GM12878 (cell line): Measurements from ENCODE around the gene THAP5. TPM values are rescaled to one million over a fixed set of nuclear protein-coding genes. Genes with fewer than 3 reads are reported as not detected.

ENCODE experiments used
- ATAC-seq: fragments of 200-7000 bp; cut with Tn5 transposase; 3 replicates; pipeline ENCODE4 v1.9.1; 2020; ENCODE audit warnings: mild to moderate bottlenecking, moderate library complexity
- BruUV-seq: library from RNA; stranded (reverse); fragments of 400-500 nt; replicated peaks from 2 replicates; lab custom pipeline; 2021; lab: Mats Ljungman, UMichigan
- CTCF ChIA-PET: fragments of 300-600 bp; sonication (Branson Sonifier 250); formaldehyde crosslinking; extraction: SDS; loops from one replicate; lab custom pipeline; 2021; ENCODE audit warnings: inconsistent platforms; lab: Yijun Ruan, JAX
- POLR2A ChIA-PET: fragments of 350-600 bp; formaldehyde crosslinking; extraction: SDS; loops from one replicate; lab custom pipeline; 2021; ENCODE audit warnings: inconsistent platforms; lab: Charles Lee
- RAD21 ChIA-PET: fragments of 300-600 bp; sonication (Branson Sonifier 250); formaldehyde crosslinking; loops from one replicate; lab custom pipeline; 2023; ENCODE audit warnings: antibody characterized with exemption; ENCODE audit not compliant: unreplicated experiment; lab: Charles Lee
- SMC1A ChIA-PET: fragments of 300-600 bp; sonication (Branson Sonifier 250); formaldehyde crosslinking; loops from one replicate; lab custom pipeline; 2023; ENCODE audit not compliant: unreplicated experiment, uncharacterized antibody; lab: Charles Lee
- DNase-seq: peaks from one replicate; pipeline ENCODE4 v3.0.0-alpha.2; 2011; ENCODE audit warnings: low read depth, low spot score
- FAIRE-seq: peaks from 3 replicates; lab custom pipeline; 2011; peaks lifted over from hg19 to GRCh38; lab: Jason Lieb, UNC
- H2AFZ ChIP-seq: 2 replicates; pipeline ENCODE4 v1.6.0; 2011; ENCODE audit warnings: low read depth, low read length, control low read depth; ENCODE audit not compliant: control insufficient read depth
- H3K27ac ChIP-seq: 2 replicates; pipeline ENCODE4 v1.5.1; 2011; ENCODE audit warnings: control low read depth; ENCODE audit not compliant: control insufficient read depth, insufficient read depth
- H3K27me3 ChIP-seq, 2 experiments: replicated peaks in 1 of 2; 2 replicates each; pipeline versions ENCODE4 v1.6.0 to v1.6.1; 2011; ENCODE audit warnings: low read length in 1 of 2; ENCODE audit not compliant: control insufficient read depth in 2 of 2, insufficient read depth in 2 of 2
- H3K36me3 ChIP-seq, 2 experiments: 2 replicates each; pipeline ENCODE4 v1.5.1; 2011; ENCODE audit warnings: low read length in 1 of 2; ENCODE audit not compliant: control insufficient read depth in 2 of 2, insufficient read depth in 2 of 2
- H3K4me1 ChIP-seq: 2 replicates; pipeline ENCODE4 v1.6.1; 2011; ENCODE audit warnings: mild to moderate bottlenecking, low read length, moderate library complexity, mixed read lengths; ENCODE audit not compliant: control insufficient read depth, insufficient read depth
- H3K4me2 ChIP-seq: 2 replicates; pipeline ENCODE4 v1.6.0; 2011; ENCODE audit warnings: control low read depth; ENCODE audit not compliant: control insufficient read depth, insufficient read depth
- H3K4me3 ChIP-seq: fragments of 200-600 bp; sonication (generic); 2 replicates; pipeline ENCODE4 v1.5.1; 2016
- H3K79me2 ChIP-seq: 2 replicates; pipeline ENCODE4 v1.6.0; 2011; ENCODE audit warnings: low read length; ENCODE audit not compliant: control insufficient read depth, insufficient read depth
- H3K9ac ChIP-seq: 2 replicates; pipeline ENCODE4 v1.8.0; 2011; ENCODE audit warnings: low read length, control low read depth, mixed read lengths; ENCODE audit not compliant: control insufficient read depth, insufficient read depth
- H3K9me3 ChIP-seq: replicated peaks from 3 replicates; pipeline ENCODE4 v1.5.1; 2011; ENCODE audit warnings: mild to moderate bottlenecking, low read length; ENCODE audit not compliant: control insufficient read depth, insufficient read depth
- H4K20me1 ChIP-seq: 2 replicates; pipeline ENCODE4 v1.6.0; 2011; ENCODE audit not compliant: control insufficient read depth, insufficient read depth
- DPF2 ChIP-seq: fragments of 450-650 bp; IDR thresholded peaks from 2 replicates; pipeline ENCODE4 v1.6.1; 2017; ENCODE audit warnings: mild to moderate bottlenecking
- MYB ChIP-seq: fragments of 150-350 bp; IDR thresholded peaks from 2 replicates; pipeline ENCODE4 v1.6.1; 2014; ENCODE audit warnings: mild to moderate bottlenecking, low read depth, low read length, borderline replicate concordance
- PAX5 ChIP-seq: IDR thresholded peaks from 2 replicates; pipeline ENCODE4 v1.6.1; 2011; ENCODE audit warnings: low read depth, low read length, borderline replicate concordance
- RAD21 ChIP-seq: IDR thresholded peaks from 2 replicates; pipeline ENCODE4 v1.6.1; 2011; ENCODE audit warnings: mild to moderate bottlenecking, low read depth, low read length, moderate library complexity; ENCODE audit not compliant: insufficient read depth
- SREBF1 ChIP-seq: IDR thresholded peaks from 2 replicates; pipeline ENCODE4 v1.6.1; 2012; ENCODE audit warnings: mild to moderate bottlenecking, low read length
- TBL1XR1 ChIP-seq: IDR thresholded peaks from 2 replicates; pipeline ENCODE4 v1.6.1; 2012; ENCODE audit warnings: low read depth, low read length, improper control_type of control experiment
- ZBTB4 ChIP-seq: fragments of 450-650 bp; formaldehyde crosslinking; IDR thresholded peaks from 2 replicates; pipeline ENCODE4 v1.4.0; 2022; ENCODE audit warnings: mild to moderate bottlenecking, moderate library complexity
- WGBS: methylation state at CpG from one replicate; pipeline ENCODE4 v1.1.6; 2016; ENCODE audit warnings: low lambda C conversion rate; ENCODE audit not compliant: insufficient replicate concordance, insufficient coverage; ENCODE audit errors: missing lambda C conversion rate; 5-methylcytosine and 5-hydroxymethylcytosine counted together
- in situ Hi-C: fragments of 300-500 bp; cut with MboI; formaldehyde crosslinking; loops from 9 replicates; pipeline ENCODE4 v1.14.3; 2018; ENCODE audit warnings: mixed read lengths
- intact Hi-C: fragments of 100-400 bp; cut with micrococcal nuclease; formaldehyde crosslinking; loops from one replicate; pipeline ENCODE4 v1.14.2; 2022; ENCODE audit not compliant: unreplicated experiment
- polyA plus RNA-seq, 11 experiments: library from polyadenylated mRNA; depleted of rRNA in 4 of 11; unstranded in 6 of 11; stranded (reverse) in 5 of 11; fragments of >200 nt; fragmentation: Nextera tagmentation in 4 of 11; fragmentation: Illumina TruSeq in 1 of 11; extraction: Ambion mirVana in 4 of 11; extraction: Trizol in 1 of 11; gene quantifications; 1 replicate in 1 of 11; 2 replicates in 10 of 11; pipeline versions ENCODE4 v1.2.1 to v1.2.3, GENCODE V29; 2011 to 2016; ENCODE audit warnings: inconsistent platforms in 2 of 11, missing spikeins in 2 of 11, low read depth in 1 of 11
- total RNA-seq, 4 experiments: library from RNA; depleted of rRNA in 3 of 4; stranded (reverse); fragments of >200 nt in 3 of 4; fragmentation: Illumina TruSeq in 1 of 4; extraction: Trizol in 1 of 4; gene quantifications; 2 replicates each; pipeline versions ENCODE4 v1.2.1 to v1.2.3, GENCODE V29; 2013 to 2021

THAP5 gene
- total and polyA plus RNA-seq, 10 of the 15 experiments (the other 5 are each of a cell fraction or from before 2014, with no cell fraction given) = 13.0 to 47.7 (median 24.2) TPM

- H3K27me3 ChIP-seq = no peaks in the 10 kb centered on the region
- H3K4me2 ChIP-seq = no peak overlapping the region
- H3K4me3 ChIP-seq = no peak overlapping the region
- H3K27ac ChIP-seq = no peak overlapping the region
- ChIA-PET RAD21 (no interaction called here), POLR2A (no interaction called here), CTCF (no interaction called here), SMC1A (no interaction called here)
- no TSS peak for BruUV-seq
- ATAC-seq (no peak), DNase-seq (no peak), FAIRE-seq (no peak)
- H3K9me3 ChIP-seq = peaks cover 3% of the 10 kb centered on the region; the same call in 2 of the 3 replicates
- H3K79me2 ChIP-seq = no peaks in the 10 kb centered on the region
- H2AFZ ChIP-seq = no peak overlapping the region
- in situ Hi-C loops = no loop called here
- TF ChIP-seq SREBF1 = no peak
- no peak for TF ChIP-seq TBL1XR1
- TF ChIP-seq RAD21 = no peak
- no peak for TF ChIP-seq PAX5
- no peak for TF ChIP-seq DPF2
- TF ChIP-seq ZBTB4 (CRISPR knock-in tag) = no peak
- no peak for TF ChIP-seq MYB
- WGBS = 91% methylated on average over 4 of the region's 4 CpGs
- no peaks in the 10 kb centered on the region for H4K20me1 ChIP-seq
- H3K4me1 ChIP-seq = no peaks in the 10 kb centered on the region
- no peaks in the 10 kb centered on the region; a peak in 1 of 4 replicates for H3K36me3 ChIP-seq
- intact Hi-C loops = no loop called here
- no peak overlapping the region for H3K9ac ChIP-seq
These were observed 12.4 kb upstream of the THAP5 start for GRCh38 chr7:108581655-108582491.
